Activated CD4-positive, alpha-beta T cell treated with anti-CD3 and anti-CD28 coated beads for 24 hours (primary cell): Measurements from ENCODE around the gene WNT9B.
"Not testable (repeated sequence)": the region's sequence is repeated elsewhere in the genome, so short reads cannot be mapped to it uniquely, and the experiment has no call there.

Experiments
- DNase-seq, 2 donors: peaks; one replicate each; pipeline ENCODE4 v3.0.0-alpha.2; 2020; ENCODE audit warnings: low read depth in 2 of 2

WNT9B gene

DNA sequence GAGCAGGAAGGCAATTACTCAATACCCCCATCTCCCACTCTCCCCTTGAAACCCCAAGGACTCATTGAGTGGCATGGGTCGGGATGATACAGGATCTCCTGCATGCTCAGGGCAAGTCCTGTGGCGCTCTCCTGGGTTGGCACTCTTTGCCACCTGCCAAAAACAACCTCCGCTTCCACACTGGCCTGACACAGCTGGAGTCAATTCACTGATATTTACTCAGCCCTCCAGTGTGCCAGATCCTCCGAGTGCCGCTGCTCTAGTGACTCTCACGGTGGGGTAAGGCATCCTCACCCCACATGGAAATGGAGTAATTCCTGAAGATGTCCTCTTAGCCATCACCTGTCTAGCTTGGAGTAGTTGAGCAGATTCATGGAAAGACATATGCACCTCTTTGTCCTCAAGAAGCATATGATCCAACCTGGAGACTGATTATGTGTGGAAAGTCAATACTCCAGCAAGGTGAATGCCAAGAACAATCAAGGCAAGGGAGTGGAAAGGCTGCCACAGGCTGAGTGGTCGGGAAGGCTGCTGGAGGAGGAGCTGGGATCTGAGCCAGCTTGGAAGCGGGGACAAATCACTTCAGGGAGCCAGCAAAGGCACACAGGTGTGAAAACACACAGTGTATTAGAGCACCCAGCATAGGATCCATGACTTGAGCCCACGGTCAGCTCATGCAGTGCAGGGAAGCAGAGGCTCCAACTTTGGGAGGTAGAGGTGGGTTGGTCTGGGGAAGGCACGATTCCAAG, 59.0 kb downstream of the WNT9B start:
- DNase-seq, result no peak

- DNase-seq, result no peak
These were observed 59.9 kb downstream of the WNT9B start for GRCh38 chr17:46911311-46911710.

DNA sequence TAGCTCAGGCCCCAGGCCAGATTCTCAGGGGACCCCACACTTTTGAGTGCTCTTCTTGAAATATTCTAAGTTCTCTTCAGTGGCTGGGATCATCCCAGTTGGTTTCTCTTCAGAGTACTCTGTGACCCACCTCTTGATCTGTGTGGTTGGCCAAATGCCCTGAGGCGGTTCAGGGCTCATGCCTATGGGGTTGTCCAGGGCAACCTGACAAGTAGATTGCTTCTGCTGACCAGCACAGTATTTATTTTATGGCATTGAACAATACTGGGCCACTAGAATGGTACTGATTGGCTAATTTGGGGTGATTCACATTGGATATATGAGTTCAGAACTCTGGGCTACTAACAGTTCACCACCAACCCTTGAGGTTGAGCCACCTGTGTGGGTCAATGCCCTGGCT, 64.2 kb downstream of the WNT9B start:
- DNase-seq, result no peak

GRCh38 chr17:46916211-46916610, 64.8 kb downstream of the WNT9B start:
- no peak for DNase-seq

DNA sequence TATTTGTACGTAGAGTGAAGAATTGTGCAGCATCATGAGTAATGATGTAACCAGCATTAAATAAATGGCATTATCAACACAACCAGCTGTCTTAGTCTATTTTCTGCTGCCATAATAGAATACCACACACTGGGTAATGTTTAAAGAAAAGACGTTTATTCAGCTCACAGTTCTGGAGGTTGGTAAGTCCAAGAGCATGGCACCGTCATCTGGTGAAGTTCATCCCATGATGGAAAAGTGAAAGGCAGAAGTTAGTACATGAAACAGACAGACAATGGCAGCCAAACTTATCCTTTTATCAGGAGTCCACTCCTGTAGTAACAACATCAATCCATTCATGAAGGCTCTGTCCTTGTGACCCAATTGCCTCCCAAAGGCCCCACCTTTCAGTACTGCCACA, 65.2 kb downstream of the WNT9B start:
- DNase-seq, result no peak

- no peak for DNase-seq
These were observed 65.7 kb downstream of the WNT9B start for GRCh38 chr17:46917041-46917440.

DNA sequence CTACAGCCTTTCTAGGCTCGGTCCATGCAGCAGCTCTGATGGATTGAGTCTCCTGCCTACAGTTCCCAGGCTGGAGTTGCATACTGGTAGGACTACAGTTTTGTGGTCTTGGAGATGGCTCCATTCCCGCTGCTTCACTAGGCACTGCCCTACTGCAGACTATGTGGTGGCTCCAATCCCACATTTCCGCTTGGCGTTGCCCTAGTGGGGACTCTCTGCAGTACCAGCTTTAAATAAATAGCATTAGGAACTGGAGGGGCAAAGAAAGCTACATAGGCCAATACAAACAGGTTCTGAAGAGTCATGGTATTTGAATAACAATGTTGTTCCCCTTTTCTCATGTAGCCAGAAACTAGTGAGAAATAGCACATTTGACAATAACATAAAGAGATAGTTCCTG, 66.1 kb downstream of the WNT9B start:
- DNase-seq, result no peak

GRCh38 chr17:46921962-46922361, 70.6 kb downstream of the WNT9B start:
- not testable (repeated sequence) for DNase-seq

DNA sequence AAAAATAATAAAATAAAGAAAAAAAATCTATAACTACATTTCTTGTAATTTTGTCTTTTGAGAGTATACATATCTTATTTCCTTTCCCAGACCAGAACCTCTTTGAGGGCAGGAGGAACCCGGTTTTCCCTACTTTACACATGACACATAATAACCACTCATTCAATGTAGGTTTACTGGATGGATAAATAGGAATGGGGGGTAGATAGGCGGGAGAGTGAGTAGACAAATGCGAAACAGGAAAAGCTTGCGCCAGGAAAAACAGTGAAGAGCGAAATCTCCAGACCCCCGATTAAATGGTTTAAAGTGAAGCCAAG, 71.1 kb downstream of the WNT9B start:
- DNase-seq, result no peak

DNA sequence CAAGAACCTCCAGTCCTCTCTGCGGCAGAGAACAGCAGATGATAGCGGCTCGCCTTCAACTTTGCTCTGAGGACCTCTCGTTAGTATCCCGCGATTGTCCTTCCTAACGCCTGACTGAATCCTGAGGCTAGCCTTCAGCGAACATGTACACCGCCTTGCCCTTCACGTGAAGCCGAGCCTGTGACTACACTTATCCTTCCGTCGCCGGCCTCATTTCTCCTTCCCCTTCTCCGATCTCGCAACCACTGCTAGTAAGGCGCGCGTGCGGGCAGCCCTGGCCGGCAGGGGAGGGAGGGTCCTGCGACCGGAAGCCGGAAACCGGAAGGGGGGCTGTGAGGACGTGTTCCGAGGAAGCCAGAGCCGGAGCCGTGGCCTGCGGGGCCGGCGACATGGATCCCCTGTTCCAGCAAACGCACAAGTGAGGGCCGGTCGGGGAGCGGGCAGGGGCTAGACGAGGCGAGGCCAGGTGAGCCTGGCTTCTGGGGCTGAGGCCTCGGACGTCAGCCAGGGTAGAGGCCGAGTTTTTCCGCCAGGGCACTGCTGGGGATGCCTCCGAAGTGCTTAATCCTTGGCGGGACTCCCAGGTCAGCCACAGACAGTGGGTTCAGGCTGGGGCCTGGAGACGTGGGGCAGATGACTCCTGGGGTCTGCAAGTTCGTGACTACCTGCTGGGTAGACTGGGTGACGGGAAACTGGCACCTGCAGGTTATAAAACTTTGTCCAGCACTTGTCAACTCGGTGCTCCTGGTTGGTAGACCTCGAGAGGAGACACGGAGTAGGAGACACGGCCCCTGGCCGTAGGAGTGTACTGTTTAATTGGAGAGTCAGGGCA, 71.6 kb downstream of the WNT9B start, which contains the start of gene GOSR2:
GOSR2 (plus strand) TSS at position 357 of the 832 bp plus-strand sequence; CDS start at position 390, 33 bp downstream.
- peak; percentile 78 to 82 for DNase-seq

- no peak for DNase-seq
These were observed 73.9 kb downstream of the WNT9B start for GRCh38 chr17:46925185-46925868.

DNA sequence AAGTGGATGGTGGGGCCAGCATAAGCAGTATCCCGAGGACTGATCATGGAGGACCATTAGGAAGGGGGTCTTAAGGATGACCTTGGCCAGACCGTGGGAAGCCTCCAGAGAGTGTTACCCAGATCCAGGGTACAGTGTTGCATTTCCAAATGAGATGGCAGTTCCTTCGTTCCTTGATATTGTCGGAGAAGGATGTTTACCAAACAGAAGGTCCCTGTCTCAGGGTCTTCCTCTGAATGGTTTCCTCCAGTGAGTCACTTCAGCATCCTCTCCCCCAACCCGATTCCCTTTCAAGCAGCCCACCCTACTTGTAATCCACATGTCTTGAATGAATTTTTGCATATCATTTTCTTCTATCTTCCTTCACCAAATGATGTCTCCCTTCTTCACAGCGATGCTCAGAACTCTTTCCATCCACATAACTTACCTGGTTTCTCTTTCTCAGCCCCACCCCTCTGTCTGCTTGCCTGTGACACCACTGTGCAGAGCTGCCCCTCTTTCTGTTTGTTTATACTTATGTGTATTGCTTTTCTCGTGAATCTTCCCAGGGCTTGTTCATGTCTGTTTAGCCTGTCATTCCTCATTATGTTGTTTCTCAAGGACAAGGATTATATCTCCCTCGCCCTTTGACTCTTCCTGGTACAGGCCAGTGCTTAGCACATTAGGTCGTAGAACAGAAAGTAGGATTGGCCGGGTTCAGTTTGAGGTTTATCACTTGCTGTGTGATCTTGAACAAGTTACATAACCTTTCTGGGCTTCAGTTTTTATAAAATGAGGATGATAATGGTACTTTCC, 77.3 kb downstream of the WNT9B start:
- DNase-seq, result no peak

GRCh38 chr17:46929413-46929812, 78.0 kb downstream of the WNT9B start:
- no peak for DNase-seq

- DNase-seq, result no peak
These were observed 78.7 kb downstream of the WNT9B start for GRCh38 chr17:46930051-46930450.

DNA sequence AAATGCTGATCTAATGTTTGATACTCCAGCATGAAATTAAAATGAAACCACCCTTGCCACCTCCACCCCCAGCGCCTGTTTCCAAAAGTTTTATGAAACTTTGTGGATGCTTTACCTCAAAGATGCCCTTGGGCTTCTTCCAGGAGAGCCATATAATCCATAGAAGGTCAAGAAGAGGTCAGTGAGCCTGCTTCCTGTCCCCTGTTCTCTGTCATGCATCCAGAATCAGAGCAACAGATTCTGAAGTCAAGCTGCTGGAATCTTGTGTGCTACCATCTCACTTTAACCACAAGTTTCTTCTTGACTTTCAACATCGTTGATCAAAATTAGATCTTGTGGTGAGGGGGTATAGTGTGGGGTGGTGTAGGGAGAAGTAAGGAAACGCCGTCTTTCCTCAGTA, 80.2 kb downstream of the WNT9B start:
- no peak for DNase-seq

GRCh38 chr17:46935658-46936266, 84.4 kb downstream of the WNT9B start:
- DNase-seq, result no peak
